GM12865 (cell line): Measurements from ENCODE around the gene CPA2.

ENCODE experiments used
- DNase-seq: peaks from one replicate; pipeline ENCODE4 v3.0.0; 2010; ENCODE audit warnings: low read depth
- H3K4me3 ChIP-seq: 2 replicates; pipeline ENCODE4 v1.5.1; 2011; ENCODE audit warnings: mild to moderate bottlenecking, low read depth, low read length, control low read depth
- CTCF ChIP-seq: IDR thresholded peaks from 2 replicates; pipeline ENCODE4 v1.5.1; 2011; ENCODE audit warnings: low read length, control low read depth, low read depth, inconsistent platforms; ENCODE audit not compliant: insufficient read depth; ENCODE audit errors: missing control alignments

Gene CPA2

GRCh38 chr7:130272381-130273080, 5.9 kb downstream of the CPA2 start:
- no peak for DNase-seq
- H3K4me3 ChIP-seq, result no peak overlapping the region
- TF ChIP-seq CTCF, result no peak

- DNase-seq, result no peak
- H3K4me3 ChIP-seq, result no peak overlapping the region
- no peak for TF ChIP-seq CTCF
Observed at GRCh38 chr7:130273081-130273932, 6.6 kb downstream of the CPA2 start.

GRCh38 chr7:130273933-130274255, 7.2 kb downstream of the CPA2 start:
- DNase-seq, result no peak
- H3K4me3 ChIP-seq, result no peak overlapping the region
- TF ChIP-seq CTCF, result no peak

- no peak for DNase-seq
- H3K4me3 ChIP-seq, result no peak overlapping the region
- TF ChIP-seq CTCF, result no peak
Observed at GRCh38 chr7:130274296-130274695, 7.6 kb downstream of the CPA2 start.

- H3K4me3 ChIP-seq, result no peak overlapping the region
- DNase-seq, result no peak
- no peak for TF ChIP-seq CTCF
Observed at GRCh38 chr7:130274983-130275591, 8.4 kb downstream of the CPA2 start.

- no peak for TF ChIP-seq CTCF
- DNase-seq, result no peak
Observed at GRCh38 chr7:130275826-130276297, 9.2 kb downstream of the CPA2 start.

More at GRCh38 chr7:130275826-130276297, 9.2 kb downstream of the CPA2 start:
- H3K4me3 ChIP-seq, result no peak overlapping the region
